DOHH2 (cell line): ENCODE results near the gene ATP6V0B.
A peak's percentile ranks its signal among the peaks of the same experiment; 100 is the strongest.

Source experiments
- H3F3A ChIP-seq: fragments of 200-600 bp; sonication (generic), shearing (Covaris generic); 2 replicates; pipeline ENCODE4 v1.6.0; 2016; ENCODE audit warnings: antibody characterized with exemption, mild to moderate bottlenecking; ENCODE audit not compliant: control insufficient read depth, insufficient read depth
- H3K27ac ChIP-seq: fragments of 200-600 bp; sonication (generic); 2 replicates; pipeline ENCODE4 v1.5.1; 2014; ENCODE audit warnings: low read depth, mild to moderate bottlenecking, low read length, moderate library complexity
- H3K27me3 ChIP-seq: fragments of 200-600 bp; sonication (generic); 2 replicates; pipeline ENCODE4 v1.6.1; 2014; ENCODE audit warnings: mild to moderate bottlenecking, low read length, mixed read lengths; ENCODE audit not compliant: control insufficient read depth
- H3K36me3 ChIP-seq: fragments of 200-600 bp; sonication (generic); 2 replicates; pipeline ENCODE4 v1.6.1; 2014; ENCODE audit warnings: mild to moderate bottlenecking, low read length, moderate library complexity, mixed read lengths; ENCODE audit not compliant: control insufficient read depth
- H3K4me1 ChIP-seq: fragments of 200-600 bp; sonication (generic); 2 replicates; pipeline ENCODE4 v1.6.1; 2014; ENCODE audit warnings: mild to moderate bottlenecking, low read length, mixed read lengths; ENCODE audit not compliant: control insufficient read depth
- H3K4me2 ChIP-seq: fragments of 200-600 bp; sonication (generic); 2 replicates; pipeline ENCODE4 v1.6.0; 2014; ENCODE audit warnings: mild to moderate bottlenecking, low read length, moderate library complexity
- H3K4me3 ChIP-seq: fragments of 200-600 bp; sonication (generic); 2 replicates; pipeline ENCODE4 v1.5.1; 2014; ENCODE audit warnings: mild to moderate bottlenecking, low read length, mixed read lengths
- H3K79me2 ChIP-seq: fragments of 200-600 bp; sonication (generic); 2 replicates; pipeline ENCODE4 v1.6.1; 2014; ENCODE audit warnings: mild to moderate bottlenecking, low read length, mixed read lengths; ENCODE audit not compliant: control insufficient read depth
- H3K9me2 ChIP-seq: fragments of 200-600 bp; sonication (generic); replicated peaks from 2 replicates; pipeline ENCODE4 v1.6.1; 2014; ENCODE audit warnings: mild to moderate bottlenecking, low read length, mixed read lengths; ENCODE audit not compliant: control insufficient read depth
- H3K9me3 ChIP-seq: fragments of 200-600 bp; sonication (generic); 2 replicates; pipeline ENCODE4 v1.6.1; 2014; ENCODE audit warnings: antibody characterized with exemption, low read length, mixed read lengths; ENCODE audit not compliant: control insufficient read depth, insufficient read depth
- H4K20me1 ChIP-seq: fragments of 200-600 bp; sonication (generic); 2 replicates; pipeline ENCODE4 v1.6.0; 2014; ENCODE audit warnings: low read depth, mild to moderate bottlenecking, antibody characterized with exemption, low read length, moderate library complexity; ENCODE audit not compliant: control insufficient read depth, insufficient read depth
- CTCF ChIP-seq: fragments of 200-600 bp; sonication (generic); IDR thresholded peaks from one replicate; pipeline ENCODE4 v1.5.1; 2014; ENCODE audit warnings: antibody characterized with exemption, mild to moderate bottlenecking, low read depth, low read length; ENCODE audit not compliant: poor library complexity, severe bottlenecking
- EZH2phosphoT487 ChIP-seq: fragments of 200-600 bp; sonication (generic); IDR thresholded peaks from 2 replicates; pipeline ENCODE4 v1.6.1; 2017; ENCODE audit warnings: borderline replicate concordance, mild to moderate bottlenecking, antibody characterized with exemption, low read length, moderate library complexity, mixed read lengths

ATP6V0B gene

GRCh38 chr1:43980255-43981134 lies 5.7 kb downstream of the ATP6V0B start:
- no peak for TF ChIP-seq CTCF
- no peak for TF ChIP-seq EZH2phosphoT487
- H3K36me3 ChIP-seq = peaks cover 53% of the 10 kb centered on the region
- H3K9me3 ChIP-seq = no peaks in the 10 kb centered on the region
- peaks cover 10% of the 10 kb centered on the region; the same call in 1 of the 2 replicates for H4K20me1 ChIP-seq
- H3K4me1 ChIP-seq = peaks cover 45% of the 10 kb centered on the region
- peak overlapping the region; percentile 94 for H3K4me3 ChIP-seq
- H3F3A ChIP-seq = peaks cover 8% of the 10 kb centered on the region
- no peaks in the 10 kb centered on the region for H3K27me3 ChIP-seq
- H3K4me2 ChIP-seq = peak overlapping the region; percentile 94
- H3K79me2 ChIP-seq = peaks cover 68% of the 10 kb centered on the region
- H3K27ac ChIP-seq = no peak overlapping the region
- H3K9me2 ChIP-seq = no peaks in the 10 kb centered on the region

DNA sequence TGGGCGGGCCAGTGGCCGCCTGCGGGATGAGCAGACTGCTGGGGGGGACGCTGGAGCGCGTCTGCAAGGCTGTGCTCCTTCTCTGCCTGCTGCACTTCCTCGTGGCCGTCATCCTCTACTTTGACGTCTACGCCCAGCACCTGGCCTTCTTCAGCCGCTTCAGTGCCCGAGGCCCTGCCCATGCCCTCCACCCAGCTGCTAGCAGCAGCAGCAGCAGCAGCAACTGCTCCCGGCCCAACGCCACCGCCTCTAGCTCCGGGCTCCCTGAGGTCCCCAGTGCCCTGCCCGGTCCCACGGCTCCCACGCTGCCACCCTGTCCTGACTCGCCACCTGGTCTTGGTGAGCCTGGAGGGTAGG lies 6.4 kb downstream of the ATP6V0B start:
- Histone ChIP-seq H3K27ac (no peak overlapping the region), H3K27me3 (no peaks in the 10 kb centered on the region), H3K4me2 (peak overlapping the region; percentile 94), H4K20me1 (peaks cover 5% of the 10 kb centered on the region; the same call in 1 of the 2 replicates), H3K36me3 (peaks cover 53% of the 10 kb centered on the region), H3K79me2 (peaks cover 62% of the 10 kb centered on the region), H3F3A (peaks cover 8% of the 10 kb centered on the region), H3K9me3 (no peaks in the 10 kb centered on the region), H3K9me2 (no peaks in the 10 kb centered on the region), H3K4me1 (peaks cover 40% of the 10 kb centered on the region), H3K4me3 (peak overlapping the region; percentile 94; the same call in 1 of the 2 replicates)
- TF ChIP-seq CTCF (no peak), EZH2phosphoT487 (no peak)

DNA sequence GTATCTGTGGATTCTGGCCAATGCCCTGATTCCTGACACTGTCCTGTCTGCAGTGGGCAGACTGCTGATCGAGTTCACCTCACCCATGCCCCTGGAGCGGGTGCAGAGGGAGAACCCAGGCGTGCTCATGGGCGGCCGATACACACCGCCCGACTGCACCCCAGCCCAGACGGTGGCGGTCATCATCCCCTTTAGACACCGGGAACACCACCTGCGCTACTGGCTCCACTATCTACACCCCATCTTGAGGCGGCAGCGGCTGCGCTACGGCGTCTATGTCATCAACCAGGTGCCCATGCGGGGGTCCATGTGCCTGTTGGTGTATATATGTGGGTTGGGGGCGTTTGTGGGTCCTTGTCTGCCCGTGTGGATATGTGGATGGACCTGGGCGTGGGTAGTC lies 6.9 kb downstream of the ATP6V0B start:
- Histone ChIP-seq H3K27me3 (no peaks in the 10 kb centered on the region), H3K4me2 (no peak overlapping the region), H3K4me3 (no peak overlapping the region), H3K36me3 (peaks cover 52% of the 10 kb centered on the region), H4K20me1 (no peaks in the 10 kb centered on the region), H3F3A (peaks cover 8% of the 10 kb centered on the region), H3K9me3 (no peaks in the 10 kb centered on the region), H3K79me2 (peaks cover 56% of the 10 kb centered on the region), H3K4me1 (peaks cover 35% of the 10 kb centered on the region), H3K27ac (no peak overlapping the region), H3K9me2 (no peaks in the 10 kb centered on the region)
- TF ChIP-seq EZH2phosphoT487 (no peak), CTCF (no peak)
